HL-60/S4 treated with retinoic acid at 250 ng/mL for 4 days and 3 days (cell line): Measurements from ENCODE around the gene ABCD4.
"Not testable (repeated sequence)": the region's sequence is repeated elsewhere in the genome, so short reads cannot be mapped to it uniquely, and the experiment has no call there.

Experiments
- in situ Hi-C: fragments of 300-500 bp; cut with MboI; formaldehyde crosslinking; loops from 2 replicates; pipeline ENCODE4 v1.7.0; 2022; ENCODE audit warnings: low sequenced_read_pairs

The ABCD4 gene

GRCh38 chr14:74302634-74303569 is at the start of gene ABCD4:
ABCD4 (minus strand) TSS chr14:74302934; CDS start chr14:74302912, 22 bp downstream.
- in situ Hi-C loops: no loop called here

- in situ Hi-C loops: no loop called here
These were observed 48.2 kb upstream of the ABCD4 start for GRCh38 chr14:74350928-74351323.

- in situ Hi-C loops: no loop called here
These were observed 47.6 kb upstream of the ABCD4 start for GRCh38 chr14:74350211-74350927.

GRCh38 chr14:74349757-74350156 is 47.0 kb upstream of the ABCD4 start:
- in situ Hi-C loops: no loop called here

- in situ Hi-C loops: no loop called here
These were observed 46.2 kb upstream of the ABCD4 start for GRCh38 chr14:74348735-74349463.

- in situ Hi-C loops: no loop called here
These were observed 45.6 kb upstream of the ABCD4 start, which contains the start of gene VRTN for GRCh38 chr14:74348241-74348734. VRTN (plus strand) TSS chr14:74348471; CDS start chr14:74356784, 8,313 bp downstream.

- in situ Hi-C loops: no loop called here
These were observed 45.0 kb upstream of the ABCD4 start for GRCh38 chr14:74347795-74348100.

GRCh38 chr14:74347097-74347794 is 44.5 kb upstream of the ABCD4 start:
- in situ Hi-C loops: no loop called here

GRCh38 chr14:74346341-74346740 is 43.6 kb upstream of the ABCD4 start:
- in situ Hi-C loops: no loop called here

- in situ Hi-C loops: no loop called here
These were observed 31.2 kb upstream of the ABCD4 start for GRCh38 chr14:74333909-74334308.

GRCh38 chr14:74329950-74330552 is 27.3 kb upstream of the ABCD4 start:
- in situ Hi-C loops: not testable (repeated sequence)

- in situ Hi-C loops: no loop called here
These were observed 23.8 kb upstream of the ABCD4 start for GRCh38 chr14:74326369-74327152.

GRCh38 chr14:74325446-74325845 is 22.7 kb upstream of the ABCD4 start:
- in situ Hi-C loops: no loop called here

- in situ Hi-C loops: no loop called here
These were observed 22.2 kb upstream of the ABCD4 start for GRCh38 chr14:74324931-74325361.

GRCh38 chr14:74314576-74314975 is 11.8 kb upstream of the ABCD4 start:
- in situ Hi-C loops: no loop called here

GRCh38 chr14:74313601-74314000 is 10.9 kb upstream of the ABCD4 start:
- in situ Hi-C loops: no loop called here

GRCh38 chr14:74312161-74312560 is 9.4 kb upstream of the ABCD4 start:
- in situ Hi-C loops: no loop called here

GRCh38 chr14:74309125-74310022 is 6.6 kb upstream of the ABCD4 start:
- in situ Hi-C loops: no loop called here
